ENCODE data around the gene NSF.
"Not testable (repeated sequence)": the region's sequence is repeated elsewhere in the genome, so short reads cannot be mapped to it uniquely, and the experiment has no call there.

Gene NSF

DNA sequence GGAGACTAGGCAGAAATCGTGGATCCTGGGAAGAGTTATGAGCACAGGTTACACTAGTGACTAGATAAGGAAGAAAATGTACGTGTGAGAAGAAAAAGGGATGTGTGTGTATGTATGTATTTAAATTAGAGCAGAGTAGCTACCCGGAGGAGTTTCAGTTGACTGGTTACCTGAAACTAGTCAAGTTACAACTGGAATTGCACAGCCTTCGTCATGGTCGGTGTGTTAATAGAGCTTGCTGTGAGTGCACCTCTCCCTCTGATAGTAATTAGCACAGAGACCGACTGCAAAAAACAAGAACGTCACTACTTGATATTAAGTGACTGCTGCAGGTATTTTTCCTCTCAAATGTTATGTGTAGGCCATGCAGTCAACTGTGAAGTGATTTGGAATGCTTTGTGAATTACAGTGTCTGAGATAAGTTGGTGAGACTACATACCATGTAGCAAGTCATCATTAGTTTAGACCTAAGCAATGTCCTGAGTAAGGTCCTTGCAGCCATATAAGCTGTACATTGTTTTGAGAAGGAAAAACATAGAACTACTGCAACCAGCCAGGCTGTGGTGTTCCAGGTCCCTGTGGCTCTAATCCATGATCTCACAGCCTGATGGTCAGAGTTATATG lies 132.3 kb downstream of the NSF start:
- DNase-seq = no peak

GRCh38 chr17:46726206-46726605 lies 135.7 kb downstream of the NSF start:
- DNase-seq = no peak

DNA sequence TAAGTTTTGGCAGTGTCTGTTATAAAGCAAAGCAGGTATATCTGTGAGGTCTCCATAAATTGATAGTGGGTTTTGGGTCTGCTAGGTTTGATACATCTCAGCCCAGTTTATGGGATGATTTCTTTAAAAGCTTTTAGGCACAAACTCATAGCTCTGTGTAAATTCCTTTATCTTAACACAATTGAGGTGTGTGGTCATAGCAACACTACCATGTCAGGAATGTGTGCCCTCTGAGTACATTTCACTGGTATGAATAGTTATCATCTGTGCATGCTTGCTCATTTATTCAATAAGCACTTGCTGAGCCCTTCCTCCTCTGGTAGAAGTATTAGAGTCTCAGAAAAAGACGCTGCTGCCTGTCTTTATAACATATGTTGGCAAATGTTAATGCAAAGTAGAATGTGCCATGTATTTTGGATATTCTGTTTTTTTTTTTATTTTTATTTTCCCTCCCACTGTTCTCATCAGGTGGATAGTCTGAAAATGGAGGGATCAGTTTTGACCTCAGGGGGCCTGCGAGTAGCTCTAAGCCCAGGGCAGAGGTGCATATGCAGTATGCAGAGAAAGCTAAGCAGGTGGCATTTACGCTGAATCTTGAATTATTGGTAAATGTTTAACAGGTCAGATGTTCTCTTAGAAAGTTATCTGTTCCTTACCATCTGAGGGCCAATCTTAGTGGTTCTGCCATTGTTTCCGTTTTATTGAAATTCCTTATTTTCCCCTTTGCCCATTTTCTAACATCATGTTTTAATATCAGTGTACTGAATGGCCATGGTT lies 137.3 kb downstream of the NSF start:
- no peak for DNase-seq

- no peak for DNase-seq
Measured at GRCh38 chr17:46730026-46730425, 139.6 kb downstream of the NSF start.

DNA sequence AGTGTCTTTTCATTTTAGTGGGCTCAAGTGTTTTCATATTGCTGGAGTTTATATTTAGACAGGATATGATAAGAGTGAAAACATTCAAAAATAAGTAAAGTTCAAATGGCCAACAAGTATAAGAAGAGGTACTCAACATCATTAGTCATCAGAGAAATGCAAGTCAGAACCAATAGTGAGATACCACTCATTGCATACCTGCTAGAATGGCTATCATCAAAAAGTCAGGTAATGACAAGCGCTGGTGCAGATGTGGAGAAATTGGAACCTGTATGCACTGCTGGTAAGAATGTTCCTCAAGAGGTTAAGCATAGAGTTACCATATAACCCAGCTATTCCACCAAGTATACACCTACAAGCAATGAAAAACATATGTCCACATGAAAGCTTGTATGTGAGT lies 140.2 kb downstream of the NSF start:
- no peak for DNase-seq

- no peak for DNase-seq
Measured at GRCh38 chr17:46732160-46732559, 141.7 kb downstream of the NSF start.

DNA sequence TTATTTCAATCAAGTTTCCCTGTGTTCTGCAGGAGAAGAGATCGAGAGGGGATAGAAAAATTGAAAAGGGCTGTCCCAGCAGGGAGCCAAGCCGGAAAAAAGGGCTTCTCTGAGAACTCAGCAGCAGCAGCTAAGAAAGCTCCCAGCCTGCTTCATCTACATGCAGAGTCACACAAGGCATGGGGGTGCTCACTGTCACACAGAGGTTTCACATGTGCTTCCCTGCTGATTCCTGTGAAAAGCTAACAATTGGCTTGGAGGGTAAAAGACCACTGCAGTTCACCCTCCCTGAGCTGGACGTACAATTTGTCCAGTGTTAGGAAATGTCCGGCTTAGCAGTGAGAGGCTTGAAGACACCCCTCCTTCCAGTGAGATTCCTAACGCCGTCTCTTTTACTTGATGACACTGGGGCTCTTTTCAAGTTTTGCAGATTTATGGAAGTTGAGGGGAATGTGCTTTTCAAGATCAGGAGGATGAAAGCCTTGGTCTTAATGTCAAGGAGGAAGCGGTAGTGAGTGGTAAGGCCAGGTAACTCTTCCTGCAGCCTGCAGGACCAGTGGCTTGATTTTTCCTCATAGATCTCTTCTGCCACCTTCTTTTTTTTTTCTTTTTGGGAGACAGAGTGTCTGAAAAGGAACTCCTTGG lies 142.4 kb downstream of the NSF start:
- DNase-seq = no peak

GRCh38 chr17:46733837-46734475 lies 143.5 kb downstream of the NSF start:
- no peak for DNase-seq

GRCh38 chr17:46736100-46736499 lies 145.6 kb downstream of the NSF start:
- no peak for DNase-seq

GRCh38 chr17:46737326-46737725 lies 146.9 kb downstream of the NSF start:
- no peak for DNase-seq

DNA sequence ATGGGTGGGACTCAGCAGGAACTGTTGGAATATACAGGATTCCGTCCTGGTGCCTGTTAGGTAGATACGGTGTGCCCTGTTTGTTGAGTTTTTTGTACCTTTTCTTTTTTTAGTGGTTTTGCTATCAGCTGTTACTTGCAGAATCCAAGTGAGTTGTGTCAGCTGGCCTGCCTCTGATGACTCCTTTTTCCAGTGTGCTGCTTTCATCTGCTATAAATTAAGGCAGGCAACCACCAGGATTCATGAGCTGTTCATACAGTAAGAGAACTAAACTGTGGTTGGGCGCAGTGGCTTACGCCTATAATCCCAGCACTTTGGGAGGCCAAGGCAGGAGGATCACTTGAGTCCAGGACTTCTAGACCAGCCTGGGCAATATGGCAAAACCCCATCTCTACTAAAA lies 148.1 kb downstream of the NSF start:
- DNase-seq = no peak

DNA sequence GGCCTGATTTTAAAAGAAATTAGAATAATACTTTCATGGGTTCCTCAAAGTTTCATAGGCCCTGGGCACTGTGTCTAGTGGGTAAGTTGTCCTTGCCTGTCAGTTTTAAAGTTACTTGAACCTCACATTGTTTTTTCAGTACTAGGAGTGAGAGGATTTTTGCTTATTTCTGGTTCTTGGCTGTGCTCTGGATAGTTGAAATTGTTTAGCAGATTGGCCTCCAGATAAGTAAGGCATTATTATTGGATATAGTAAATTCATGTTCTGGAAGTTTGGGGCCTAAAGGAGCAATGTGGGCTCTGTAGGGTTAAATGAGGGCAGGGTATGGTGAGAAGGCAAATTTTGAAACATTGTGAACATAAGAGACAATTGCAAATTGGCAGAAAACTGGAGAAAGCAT lies 149.5 kb downstream of the NSF start:
- DNase-seq = no peak

DNA sequence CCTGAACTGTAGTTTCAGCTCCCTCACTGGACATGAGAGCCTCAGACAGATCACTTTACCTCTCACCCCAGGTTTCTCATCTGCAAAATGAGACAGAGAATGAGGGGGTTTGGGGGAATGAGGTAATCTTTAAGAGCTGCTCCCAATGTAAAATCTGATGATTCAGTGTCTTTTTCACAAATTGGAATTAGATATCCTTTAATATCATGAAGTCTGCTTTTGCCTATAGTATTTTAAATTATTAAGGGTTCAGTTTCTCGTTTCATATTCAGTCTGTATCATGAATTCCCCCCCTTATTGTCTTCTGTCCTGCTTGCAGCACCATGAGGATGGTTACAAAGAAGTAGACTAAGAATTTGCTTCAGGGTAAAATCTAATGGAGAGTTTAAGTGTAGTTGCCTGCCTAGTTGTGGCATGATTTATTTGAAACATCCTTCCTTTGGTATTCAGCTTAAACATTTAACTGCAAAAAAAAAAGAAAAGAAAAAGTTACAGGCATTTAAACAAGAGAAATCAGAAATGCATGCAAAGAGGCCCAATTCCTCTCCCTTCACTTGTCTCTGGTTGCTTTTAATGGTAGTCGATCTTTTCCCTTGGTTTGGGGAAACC lies 150.8 kb downstream of the NSF start:
- DNase-seq = no peak

DNA sequence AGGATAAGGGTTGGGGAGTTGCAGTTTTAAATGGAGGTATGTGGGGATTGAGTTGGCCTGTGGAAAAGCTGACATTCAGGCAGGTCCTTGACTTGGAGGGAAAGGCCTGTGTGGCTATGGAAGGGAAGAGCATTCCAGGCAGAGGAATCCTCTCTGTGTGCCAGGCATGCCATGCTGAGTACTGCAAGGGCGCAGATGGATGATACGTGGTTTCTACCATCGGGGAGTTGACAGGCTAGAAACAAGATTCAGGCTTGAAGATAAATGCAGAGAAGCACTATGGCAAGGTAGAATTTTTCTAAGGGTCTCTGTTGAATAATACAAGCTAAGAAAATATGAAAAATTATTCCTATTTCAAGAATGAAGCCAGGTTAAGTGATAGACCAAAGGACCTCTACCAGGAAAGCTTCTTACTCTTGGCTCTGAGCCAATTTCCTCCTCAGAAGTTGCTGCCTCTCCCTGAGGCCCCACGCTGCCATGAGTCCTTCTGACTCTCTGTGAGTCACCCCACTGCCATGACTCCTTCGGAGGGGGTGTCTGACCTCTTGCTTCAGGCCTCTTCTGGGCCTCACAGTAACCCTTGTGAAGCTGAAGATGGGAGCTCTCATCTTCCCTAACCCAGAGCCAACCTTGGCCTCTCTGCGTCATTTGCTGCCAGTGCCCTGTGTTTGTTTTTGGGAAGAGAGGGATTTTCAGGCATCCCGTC lies 152.2 kb downstream of the NSF start:
- DNase-seq = peak; percentile 52

GRCh38 chr17:46744441-46744840 lies 154.0 kb downstream of the NSF start:
- no peak for DNase-seq

DNA sequence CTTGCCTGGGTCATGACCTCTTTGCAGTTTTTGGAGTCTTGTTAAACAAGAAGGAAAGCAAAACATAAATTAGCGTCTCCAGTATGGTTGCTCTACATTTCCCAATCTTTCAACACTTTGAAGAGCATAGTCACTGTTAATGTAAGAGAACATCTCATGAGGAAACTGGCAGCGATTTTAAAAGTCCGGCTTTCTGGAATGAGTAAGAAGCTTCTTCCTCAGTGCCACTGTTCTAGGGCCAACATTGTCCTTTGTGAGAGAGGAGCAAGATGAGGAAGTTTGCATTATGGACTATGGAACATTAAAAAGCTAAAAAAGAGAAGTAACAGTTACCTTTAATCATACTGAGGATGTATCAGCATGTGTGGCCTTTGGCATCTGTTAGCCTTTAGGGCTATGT lies 154.9 kb downstream of the NSF start:
- DNase-seq = no peak

DNA sequence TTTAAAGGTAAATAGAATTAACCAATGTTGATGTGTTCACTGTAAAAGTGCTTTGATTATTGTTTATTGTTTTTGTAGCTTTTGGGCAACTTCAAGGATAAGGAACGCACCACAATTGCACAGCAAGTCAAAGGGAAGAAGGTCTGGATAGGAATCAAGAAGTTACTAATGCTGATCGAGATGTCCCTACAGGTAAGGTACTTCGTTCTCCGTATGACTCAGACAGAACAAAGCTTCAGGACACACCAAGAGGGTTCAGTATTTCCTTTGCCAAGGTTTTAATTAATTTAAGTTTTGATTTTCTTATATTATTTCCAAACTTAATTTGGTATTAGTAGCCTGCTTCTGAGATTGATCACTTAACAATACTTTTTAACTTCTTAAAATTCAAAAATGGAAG lies 161.0 kb downstream of the NSF start:
- DNase-seq = no peak

DNA sequence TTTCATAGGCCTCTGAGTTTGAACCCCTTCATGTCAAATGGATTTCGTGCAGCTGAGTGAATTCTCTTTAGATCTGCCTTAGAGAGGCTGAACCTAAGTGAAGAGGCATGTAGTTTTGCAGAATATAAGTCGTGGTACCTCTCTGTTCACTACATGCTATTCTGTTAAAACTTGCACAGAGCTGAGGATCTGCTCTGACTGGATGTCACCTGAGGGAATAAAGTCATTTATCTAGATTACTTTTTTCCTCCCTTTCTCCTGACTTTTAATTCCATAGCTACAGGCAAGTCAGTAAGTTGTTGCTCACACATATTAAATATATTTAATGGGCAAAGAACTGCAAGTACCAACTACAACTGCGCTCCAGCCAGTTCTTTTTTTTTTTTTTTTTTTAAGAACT lies 163.3 kb downstream of the NSF start:
- DNase-seq = no peak

- DNase-seq = no peak
Measured at GRCh38 chr17:46756081-46756735, 165.7 kb downstream of the NSF start.

DNA sequence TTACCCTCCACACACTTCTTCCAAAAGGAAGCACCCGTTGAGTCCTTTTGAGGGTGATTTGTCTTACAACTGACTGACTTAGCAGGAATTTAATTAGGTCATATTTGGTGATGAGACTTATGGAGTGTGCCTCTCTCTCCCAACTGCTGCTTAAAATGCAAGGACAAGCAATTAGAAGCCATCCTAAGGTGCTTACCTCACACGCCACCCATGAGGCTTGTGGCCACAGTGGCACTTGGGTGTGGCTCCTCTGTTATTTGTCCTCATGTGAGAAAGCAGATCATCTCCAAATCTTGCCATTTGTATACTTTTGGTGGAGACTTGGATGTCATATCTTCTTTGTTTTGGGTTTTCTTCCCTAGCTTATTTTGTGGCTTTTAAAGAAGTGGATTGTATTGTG lies 166.4 kb downstream of the NSF start:
- DNase-seq = no peak

- DNase-seq = not testable (repeated sequence)
Measured at GRCh38 chr17:46757588-46757987, 167.1 kb downstream of the NSF start.

DNA sequence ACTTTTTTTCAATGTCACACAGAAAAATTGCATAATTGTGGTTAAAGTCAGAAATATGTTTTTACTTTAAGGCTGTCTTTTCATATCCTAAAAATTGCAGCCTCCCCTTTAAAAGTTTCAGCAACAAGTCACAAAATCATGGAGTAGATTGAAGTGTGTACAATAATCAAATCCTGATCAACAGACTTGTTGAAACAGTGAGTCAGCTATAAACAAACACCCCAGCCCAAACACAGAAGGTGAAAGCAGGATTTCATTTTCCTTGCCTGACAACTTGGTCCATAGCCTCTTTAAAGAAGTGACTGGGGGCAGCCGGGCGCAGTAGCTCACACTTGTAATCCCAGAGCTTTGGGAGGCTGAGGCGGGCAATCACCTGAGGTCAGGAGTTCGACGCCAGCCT lies 168.1 kb downstream of the NSF start:
- DNase-seq = no peak
